Measurements from ENCODE around the gene BSN.
A peak's percentile ranks its signal among the peaks of the same experiment; 100 is the strongest.

The BSN gene

GRCh38 chr3:49716169-49716568, 161.9 kb downstream of the BSN start:
- H3K27ac ChIP-seq: no peak overlapping the region
- TF ChIP-seq, protein P1, sequence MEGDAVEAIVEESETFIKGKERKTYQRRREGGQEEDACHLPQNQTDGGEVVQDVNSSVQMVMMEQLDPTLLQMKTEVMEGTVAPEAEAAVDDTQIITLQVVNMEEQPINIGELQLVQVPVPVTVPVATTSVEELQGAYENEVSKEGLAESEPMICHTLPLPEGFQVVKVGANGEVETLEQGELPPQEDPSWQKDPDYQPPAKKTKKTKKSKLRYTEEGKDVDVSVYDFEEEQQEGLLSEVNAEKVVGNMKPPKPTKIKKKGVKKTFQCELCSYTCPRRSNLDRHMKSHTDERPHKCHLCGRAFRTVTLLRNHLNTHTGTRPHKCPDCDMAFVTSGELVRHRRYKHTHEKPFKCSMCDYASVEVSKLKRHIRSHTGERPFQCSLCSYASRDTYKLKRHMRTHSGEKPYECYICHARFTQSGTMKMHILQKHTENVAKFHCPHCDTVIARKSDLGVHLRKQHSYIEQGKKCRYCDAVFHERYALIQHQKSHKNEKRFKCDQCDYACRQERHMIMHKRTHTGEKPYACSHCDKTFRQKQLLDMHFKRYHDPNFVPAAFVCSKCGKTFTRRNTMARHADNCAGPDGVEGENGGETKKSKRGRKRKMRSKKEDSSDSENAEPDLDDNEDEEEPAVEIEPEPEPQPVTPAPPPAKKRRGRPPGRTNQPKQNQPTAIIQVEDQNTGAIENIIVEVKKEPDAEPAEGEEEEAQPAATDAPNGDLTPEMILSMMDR (IDR thresholded peaks at IDR 0.05): no peak
- TF ChIP-seq ZFX (IDR thresholded peaks at IDR 0.05; ENCODE audit: borderline replicate concordance): no peak

DNA sequence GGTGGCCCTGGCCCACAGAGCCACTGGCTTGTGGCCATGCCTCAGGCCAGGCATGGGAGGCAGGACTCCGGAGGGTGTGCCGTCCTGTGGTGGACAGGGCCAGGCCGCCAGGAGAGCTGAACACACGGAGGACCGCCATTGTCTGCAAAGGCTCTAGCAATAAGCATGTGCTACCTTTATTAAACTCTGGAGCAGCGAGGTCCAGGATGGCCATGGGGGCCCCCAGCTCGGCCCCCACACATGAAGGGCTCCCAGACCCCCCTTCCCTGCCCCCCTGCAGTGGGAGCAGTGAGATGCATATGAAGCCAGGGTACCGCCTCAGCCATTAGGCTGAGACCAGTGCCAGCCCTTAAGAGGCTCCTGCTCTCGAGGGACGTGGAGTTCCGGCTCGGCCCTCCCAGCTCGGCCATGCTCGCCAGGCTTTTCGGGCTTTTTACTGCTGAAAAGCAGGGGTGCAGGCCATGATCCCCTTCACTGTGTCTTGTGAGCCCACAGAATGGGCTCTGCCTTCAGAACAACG, 162.5 kb downstream of the BSN start:
- no peak overlapping the region for H3K27ac ChIP-seq
- no peak for TF ChIP-seq ZFX (IDR thresholded peaks at IDR 0.05; ENCODE audit: borderline replicate concordance)
- TF ChIP-seq, protein P1 (IDR thresholded peaks at IDR 0.05): no peak

GRCh38 chr3:49717211-49717958, 163.1 kb downstream of the BSN start:
- no peak overlapping the region; the same call in 1 of the 2 replicates for H3K27ac ChIP-seq
- TF ChIP-seq, protein P1 (IDR thresholded peaks at IDR 0.05): no peak
- TF ChIP-seq ZFX (IDR thresholded peaks at IDR 0.05; ENCODE audit: borderline replicate concordance): no peak

GRCh38 chr3:49717959-49718857, 163.9 kb downstream of the BSN start:
- TF ChIP-seq ZFX (IDR thresholded peaks at IDR 0.05; ENCODE audit: borderline replicate concordance): no peak
- TF ChIP-seq, protein P1 (IDR thresholded peaks at IDR 0.05): no peak
- H3K27ac ChIP-seq: peak overlapping the region; percentile 75

DNA sequence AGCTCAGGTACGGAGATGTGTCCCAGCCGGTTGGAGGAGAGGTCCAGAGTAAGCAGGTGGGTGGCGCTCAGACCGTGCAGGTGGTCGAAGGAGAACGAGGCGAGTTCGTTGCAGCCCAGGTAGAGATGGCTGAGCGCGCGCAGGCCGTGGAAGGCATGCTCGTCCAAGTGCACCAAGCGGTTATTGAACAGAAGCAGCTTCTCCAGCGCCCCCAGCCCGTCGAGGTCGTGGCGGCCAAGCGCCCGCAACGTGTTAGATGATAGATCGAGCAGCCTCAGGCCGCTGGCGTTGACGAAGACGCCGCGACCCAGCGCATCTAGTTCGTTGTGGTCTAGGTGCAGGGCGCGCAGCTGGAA, 164.6 kb downstream of the BSN start:
- H3K27ac ChIP-seq: peak overlapping the region; percentile 75
- no peak for TF ChIP-seq ZFX (IDR thresholded peaks at IDR 0.05; ENCODE audit: borderline replicate concordance)
- TF ChIP-seq, protein P1 (IDR thresholded peaks at IDR 0.05): no peak

DNA sequence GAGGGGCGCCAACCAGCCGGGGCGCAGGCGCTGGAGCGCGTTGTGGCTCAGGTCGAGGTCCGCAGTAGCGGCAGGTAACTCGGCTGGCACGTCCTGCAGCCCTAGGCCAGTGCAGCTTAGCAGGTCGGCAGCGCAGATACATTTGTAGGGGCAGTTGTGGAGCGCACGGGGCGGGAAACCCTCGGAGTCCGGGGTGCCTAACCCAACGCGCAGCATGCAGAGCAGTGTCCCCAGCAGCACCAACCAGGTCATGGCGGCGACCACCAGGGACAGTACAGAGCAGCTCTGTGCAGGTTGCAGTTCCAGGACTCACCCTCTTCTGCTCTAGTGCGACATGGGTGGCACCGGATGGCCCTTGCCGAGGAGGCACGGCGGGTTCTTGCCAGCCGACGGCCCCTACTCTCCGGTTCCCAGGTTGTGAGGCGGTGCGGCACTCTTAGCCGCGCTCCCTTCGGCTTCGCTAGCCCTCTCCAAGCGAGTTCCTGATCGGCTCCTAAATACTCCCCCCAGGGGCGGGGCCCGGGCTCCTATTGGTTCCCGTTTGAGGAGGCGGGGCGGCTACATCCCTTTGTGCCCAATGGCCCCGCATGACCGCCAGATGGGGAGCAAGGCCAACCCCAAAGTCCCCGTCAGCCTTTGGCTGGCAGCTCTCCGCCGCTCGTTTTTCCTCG, 165.1 kb downstream of the BSN start, which contains the start of gene AMIGO3:
Gene AMIGO3, minus strand, starts transcription at position 471 of the 671 bp plus-strand sequence. Its CDS starts 219 bp downstream, at position 252.
- peak within 1 kb of the TSS; percentile 75 for H3K27ac ChIP-seq
- no peak for TF ChIP-seq ZFX (IDR thresholded peaks at IDR 0.05; ENCODE audit: borderline replicate concordance)
- TF ChIP-seq, protein P1 (IDR thresholded peaks at IDR 0.05): peak; percentile 54

Data from 22Rv1 (cell line).